Brain microvascular endothelial cell (primary cell): ENCODE data around the gene GINM1.

Experiments
- DNase-seq: peaks from one replicate; pipeline ENCODE4 v3.0.0-alpha.2; 2020
- H3K27ac ChIP-seq: fragments of 250-450 bp; sonication (Bioruptor Pico); 2 replicates; pipeline ENCODE4 v1.5.1; 2020; ENCODE audit warnings: mild to moderate bottlenecking, moderate library complexity
- H3K27me3 ChIP-seq: fragments of 250-450 bp; sonication (Bioruptor Pico); replicated peaks from 2 replicates; pipeline ENCODE4 v1.5.1; 2020; ENCODE audit warnings: mild to moderate bottlenecking
- H3K36me3 ChIP-seq: fragments of 250-450 bp; sonication (Bioruptor Pico); replicated peaks from 2 replicates; pipeline ENCODE4 v1.5.1; 2020; ENCODE audit warnings: mild to moderate bottlenecking
- H3K4me3 ChIP-seq: 2 replicates; pipeline ENCODE4 v1.5.1; 2011; ENCODE audit warnings: low read depth, mild to moderate bottlenecking, control low read depth, low read length, moderate library complexity
- in situ Hi-C: cut with HindIII; loops from 2 replicates; pipeline ENCODE4 v1.10.0; 2017; ENCODE audit warnings: low sequenced_read_pairs, low pct_ligation_motif_present
- TF ChIP-seq, protein P1 (sequence below): IDR thresholded peaks from 2 replicates; pipeline ENCODE4 v1.5.1; 2011; ENCODE audit warnings: low read depth, mild to moderate bottlenecking, moderate library complexity, low read length, control low read depth, inconsistent platforms; ENCODE audit errors: missing control alignments

GINM1 gene

DNA sequence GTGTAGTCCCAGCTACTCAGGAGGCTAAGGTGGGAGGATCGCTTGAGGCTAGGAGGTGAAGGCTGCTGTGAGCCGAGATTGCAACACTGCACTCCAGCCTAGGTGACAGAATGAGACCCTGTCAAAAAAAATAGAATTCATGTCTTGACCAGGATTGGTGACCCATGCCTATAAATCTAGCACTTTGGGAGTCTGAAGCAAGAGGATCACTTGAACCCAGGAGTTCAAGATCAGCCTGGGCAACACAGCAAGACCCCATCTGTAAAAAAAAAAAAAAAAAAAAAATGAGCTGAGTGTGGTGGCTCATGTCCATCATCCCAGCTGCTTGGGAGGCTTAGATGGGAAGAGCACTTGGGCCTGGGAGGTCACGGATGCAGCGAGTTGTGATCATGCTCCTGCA lies 34.3 kb downstream of the GINM1 start:
- Histone ChIP-seq H3K36me3 (peaks cover 21% of the 10 kb centered on the region), H3K27me3 (no peaks in the 10 kb centered on the region), H3K4me3 (no peak overlapping the region), H3K27ac (no peak overlapping the region)
- in situ Hi-C loops = no loop called here
- TF ChIP-seq, protein P1, sequence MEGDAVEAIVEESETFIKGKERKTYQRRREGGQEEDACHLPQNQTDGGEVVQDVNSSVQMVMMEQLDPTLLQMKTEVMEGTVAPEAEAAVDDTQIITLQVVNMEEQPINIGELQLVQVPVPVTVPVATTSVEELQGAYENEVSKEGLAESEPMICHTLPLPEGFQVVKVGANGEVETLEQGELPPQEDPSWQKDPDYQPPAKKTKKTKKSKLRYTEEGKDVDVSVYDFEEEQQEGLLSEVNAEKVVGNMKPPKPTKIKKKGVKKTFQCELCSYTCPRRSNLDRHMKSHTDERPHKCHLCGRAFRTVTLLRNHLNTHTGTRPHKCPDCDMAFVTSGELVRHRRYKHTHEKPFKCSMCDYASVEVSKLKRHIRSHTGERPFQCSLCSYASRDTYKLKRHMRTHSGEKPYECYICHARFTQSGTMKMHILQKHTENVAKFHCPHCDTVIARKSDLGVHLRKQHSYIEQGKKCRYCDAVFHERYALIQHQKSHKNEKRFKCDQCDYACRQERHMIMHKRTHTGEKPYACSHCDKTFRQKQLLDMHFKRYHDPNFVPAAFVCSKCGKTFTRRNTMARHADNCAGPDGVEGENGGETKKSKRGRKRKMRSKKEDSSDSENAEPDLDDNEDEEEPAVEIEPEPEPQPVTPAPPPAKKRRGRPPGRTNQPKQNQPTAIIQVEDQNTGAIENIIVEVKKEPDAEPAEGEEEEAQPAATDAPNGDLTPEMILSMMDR = no peak
- no peak for DNase-seq

GRCh38 chr6:149608381-149608982 lies 42.3 kb downstream of the GINM1 start:
- Histone ChIP-seq H3K27me3 (no peaks in the 10 kb centered on the region), H3K4me3 (no peak overlapping the region), H3K36me3 (no peaks in the 10 kb centered on the region), H3K27ac (no peak overlapping the region)
- in situ Hi-C loops = no loop called here
- DNase-seq = no peak
- TF ChIP-seq, protein P1 = no peak

DNA sequence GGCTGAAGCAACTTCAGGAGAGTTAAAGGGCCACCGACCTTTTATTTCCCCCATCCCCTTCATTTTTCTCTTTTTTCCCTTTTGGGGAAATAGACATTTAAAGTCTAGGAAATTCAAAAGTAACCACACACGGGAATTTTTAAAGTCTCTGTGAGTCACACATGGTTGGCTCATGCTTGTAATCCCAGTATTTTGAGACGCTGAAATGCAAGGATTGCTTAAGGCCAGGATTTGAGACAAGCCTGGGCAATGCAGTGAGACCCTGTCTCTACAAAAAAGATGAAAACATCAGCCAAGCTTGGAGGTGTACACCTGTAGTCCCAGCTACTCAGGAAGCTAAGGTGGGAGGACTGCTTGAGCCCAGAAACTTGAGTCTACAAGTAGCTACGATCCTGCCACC lies 48.2 kb downstream of the GINM1 start:
- TF ChIP-seq, protein P1 = no peak
- no peak for DNase-seq

DNA sequence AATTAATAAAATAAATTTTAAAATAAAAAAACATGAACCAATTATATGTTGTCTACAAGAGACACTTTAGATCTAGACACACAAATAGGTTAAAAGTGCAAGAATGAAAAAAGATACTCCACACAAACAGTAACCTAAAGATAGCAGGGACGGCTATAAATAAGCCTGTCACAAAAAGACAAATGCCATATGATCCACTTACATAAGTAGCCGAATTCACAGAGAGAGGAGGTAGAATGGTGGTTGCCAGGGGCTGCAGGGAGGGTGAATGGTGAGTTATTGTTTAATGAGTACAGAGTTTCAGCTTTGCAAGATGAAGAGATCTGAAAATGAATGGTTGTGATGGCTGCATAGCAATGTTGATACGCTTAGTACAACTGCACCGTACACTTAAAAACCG lies 49.6 kb downstream of the GINM1 start:
- no peak for DNase-seq
- Histone ChIP-seq H3K4me3 (no peak overlapping the region), H3K27me3 (no peaks in the 10 kb centered on the region), H3K27ac (no peak overlapping the region), H3K36me3 (no peaks in the 10 kb centered on the region)
- in situ Hi-C loops = no loop called here
- TF ChIP-seq, protein P1 = no peak

More for the DNA sequence above, 48.2 kb downstream of the GINM1 start:
- H3K4me3 ChIP-seq = no peak overlapping the region
- no peak overlapping the region for H3K27ac ChIP-seq
- H3K36me3 ChIP-seq = no peaks in the 10 kb centered on the region
- no peaks in the 10 kb centered on the region for H3K27me3 ChIP-seq
- in situ Hi-C loops = no loop called here

DNA sequence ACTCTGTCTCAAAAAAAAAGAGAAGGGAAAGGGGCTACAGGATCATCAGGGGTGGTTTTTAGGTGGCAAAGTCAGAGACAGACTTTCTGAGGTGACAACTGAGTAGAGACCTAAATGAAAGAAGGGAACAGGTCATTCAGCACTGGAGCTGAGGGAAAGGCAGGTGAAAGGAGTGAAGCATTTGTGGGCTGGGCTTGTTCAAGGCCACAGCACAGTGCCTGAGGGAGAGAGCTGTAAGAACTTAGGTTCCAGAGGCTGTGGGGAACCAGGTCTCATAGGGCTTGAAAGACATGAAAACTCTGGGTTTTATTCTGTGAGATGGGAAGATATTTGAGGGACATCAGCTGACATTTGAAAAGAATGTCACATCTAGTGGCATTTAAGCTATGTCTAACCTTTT lies 61.5 kb downstream of the GINM1 start:
- Histone ChIP-seq H3K27me3 (no peaks in the 10 kb centered on the region), H3K36me3 (peaks cover 11% of the 10 kb centered on the region), H3K27ac (no peak overlapping the region), H3K4me3 (no peak overlapping the region)
- no peak for DNase-seq
- TF ChIP-seq, protein P1 = no peak
- in situ Hi-C loops = no loop called here
